GM18873 (cell line): Measurements from ENCODE around the gene ZBTB37.
A peak's percentile ranks its signal among the peaks of the same experiment; 100 is the strongest.
"Not testable (repeated sequence)": the region's sequence is repeated elsewhere in the genome, so short reads cannot be mapped to it uniquely, and the experiment has no call there.

ENCODE experiments used
- ATAC-seq: cut with Tn5 transposase; IDR thresholded peaks from one replicate; pipeline ENCODE4 v1.9.1; 2021; ENCODE audit warnings: mild to moderate bottlenecking, moderate library complexity, moderate number of reproducible peaks; ENCODE audit not compliant: unreplicated experiment, low FRiP score

ZBTB37 gene

GRCh38 chr1:173864179-173864867 is 3.9 kb upstream of the ZBTB37 start:
- no peak for ATAC-seq

GRCh38 chr1:173865468-173866164 is 2.6 kb upstream of the ZBTB37 start:
- ATAC-seq = no peak

DNA sequence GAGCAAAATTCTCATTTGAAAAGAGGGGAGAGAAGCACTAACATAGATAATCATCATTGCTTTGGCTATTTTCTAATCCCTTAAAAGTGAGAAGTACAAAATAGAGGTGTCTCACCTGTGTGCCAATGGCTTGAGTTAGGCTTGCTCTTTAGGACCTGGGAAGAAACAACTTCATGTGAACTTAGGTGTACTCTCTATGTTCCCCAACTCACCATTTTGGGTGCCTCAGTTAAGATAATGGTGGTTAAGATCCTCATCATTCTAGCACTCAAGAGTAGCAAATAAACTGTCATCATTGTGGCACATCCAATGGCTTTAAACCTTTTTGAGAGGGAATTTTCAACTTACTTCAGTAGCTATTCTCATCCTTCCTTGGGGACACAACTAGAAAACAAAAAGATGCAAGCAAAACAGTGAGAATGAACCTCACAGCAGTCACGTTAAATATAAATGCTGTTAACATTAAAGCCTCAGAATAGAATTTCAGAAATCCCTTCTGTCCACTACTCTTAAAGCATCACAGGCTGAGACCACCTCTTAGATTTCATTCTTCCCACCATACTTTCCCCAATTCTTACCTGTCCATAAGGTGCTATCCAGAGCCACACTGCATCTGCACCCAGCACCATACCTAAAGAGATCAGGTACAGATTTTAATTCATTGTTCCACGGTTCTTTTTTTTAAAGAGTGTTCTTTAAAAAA is 1.6 kb upstream of the ZBTB37 start:
- ATAC-seq = no peak

- ATAC-seq = no peak
These were observed 933 bp upstream of the ZBTB37 start for GRCh38 chr1:173867141-173867752.

DNA sequence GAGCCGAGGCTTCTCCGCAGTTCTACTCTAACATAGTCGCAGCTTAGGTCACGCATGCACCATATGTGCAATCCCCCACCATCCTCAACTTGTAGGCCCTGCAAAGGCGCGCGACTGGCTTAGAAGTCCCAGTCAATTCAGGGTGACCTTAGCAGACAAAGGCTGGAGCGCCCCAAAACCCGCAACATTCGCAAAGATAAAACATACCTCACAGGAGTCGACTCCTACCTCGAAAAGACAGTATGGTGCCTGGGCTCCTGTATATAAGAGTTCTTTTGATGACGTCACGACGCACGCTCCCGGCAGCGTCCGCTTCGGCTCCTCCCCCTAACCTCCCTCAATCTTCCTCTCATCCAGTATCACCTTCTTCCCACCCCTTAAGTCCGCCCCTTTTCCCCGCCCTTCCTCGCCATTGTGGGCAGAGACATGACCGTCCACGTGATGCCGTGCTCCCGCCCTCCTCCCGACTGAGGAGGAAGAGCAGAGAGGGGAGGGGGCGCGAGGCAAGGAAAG is 371 bp upstream of the ZBTB37 start, which contains the start of gene GAS5:
Gene GAS5 (minus strand): TSS at position 237 of the 513 bp plus-strand sequence.
- peak; percentile 72 for ATAC-seq

- no peak for ATAC-seq
These were observed 810 bp downstream of the ZBTB37 start for GRCh38 chr1:173869021-173869359.

DNA sequence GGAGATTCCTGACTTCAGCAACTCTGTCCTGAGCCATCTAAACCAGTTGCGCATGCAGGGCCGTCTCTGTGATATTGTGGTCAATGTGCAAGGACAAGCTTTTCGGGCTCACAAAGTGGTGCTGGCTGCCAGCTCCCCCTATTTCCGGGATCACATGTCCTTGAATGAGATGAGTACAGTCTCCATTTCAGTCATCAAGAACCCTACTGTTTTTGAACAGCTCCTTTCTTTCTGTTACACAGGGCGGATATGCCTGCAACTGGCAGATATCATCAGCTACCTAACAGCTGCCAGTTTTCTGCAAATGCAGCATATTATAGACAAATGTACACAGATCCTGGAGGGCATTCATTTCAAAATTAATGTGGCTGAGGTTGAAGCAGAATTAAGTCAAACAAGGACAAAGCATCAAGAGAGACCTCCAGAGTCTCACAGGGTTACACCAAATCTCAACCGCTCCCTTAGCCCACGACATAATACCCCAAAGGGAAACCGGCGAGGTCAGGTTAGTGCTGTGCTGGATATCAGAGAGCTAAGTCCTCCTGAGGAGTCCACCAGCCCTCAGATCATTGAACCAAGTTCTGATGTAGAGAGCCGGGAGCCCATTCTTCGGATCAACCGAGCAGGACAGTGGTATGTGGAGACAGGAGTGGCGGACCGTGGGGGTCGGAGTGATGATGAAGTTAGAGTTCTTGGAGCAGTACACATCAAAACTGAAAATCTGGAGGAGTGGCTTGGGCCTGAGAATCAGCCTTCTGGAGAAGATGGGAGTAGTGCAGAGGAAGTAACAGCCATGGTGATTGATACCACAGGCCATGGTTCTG is 2.3 kb downstream of the ZBTB37 start:
- no peak for ATAC-seq

DNA sequence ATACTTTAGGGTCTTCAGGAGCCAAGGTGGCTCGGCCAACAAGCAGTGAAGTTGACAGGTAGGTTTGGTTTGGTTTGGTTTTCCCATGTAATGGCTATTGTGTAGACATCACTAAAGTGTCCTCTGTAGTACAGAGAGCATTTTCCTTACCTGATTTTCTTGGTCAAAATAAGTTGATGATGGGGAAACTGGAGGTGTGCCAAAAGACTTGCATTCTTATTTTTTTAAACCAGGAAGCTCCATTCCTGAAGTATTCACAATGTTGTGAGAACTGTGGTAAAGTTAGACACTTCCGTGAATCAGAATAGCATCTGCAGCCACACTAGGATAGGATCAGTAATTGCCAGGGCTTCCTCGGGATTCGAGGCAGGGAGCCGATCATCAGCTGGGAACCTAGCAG is 2.9 kb downstream of the ZBTB37 start:
- ATAC-seq = no peak

DNA sequence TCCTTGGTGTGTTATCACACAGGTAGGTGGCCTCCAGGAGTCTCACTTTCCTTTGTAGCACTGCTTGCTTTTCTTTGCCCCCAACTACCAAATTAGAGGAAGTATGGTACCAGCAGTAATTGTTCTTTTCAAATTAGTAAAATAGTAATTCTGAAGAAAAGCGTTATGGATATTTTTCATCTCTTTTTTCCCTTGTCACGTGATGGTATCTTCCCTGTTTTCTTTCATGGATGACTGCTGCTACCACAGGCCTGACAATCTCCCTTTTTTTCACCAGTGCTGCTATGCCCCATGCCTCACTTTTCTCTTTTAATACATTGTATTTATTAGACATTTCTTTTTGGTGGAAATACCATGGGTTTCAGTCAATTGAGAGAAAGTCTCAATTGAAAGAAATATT is 3.3 kb downstream of the ZBTB37 start:
- no peak for ATAC-seq

- ATAC-seq = no peak
These were observed 8.6 kb downstream of the ZBTB37 start for GRCh38 chr1:173876732-173877131.

DNA sequence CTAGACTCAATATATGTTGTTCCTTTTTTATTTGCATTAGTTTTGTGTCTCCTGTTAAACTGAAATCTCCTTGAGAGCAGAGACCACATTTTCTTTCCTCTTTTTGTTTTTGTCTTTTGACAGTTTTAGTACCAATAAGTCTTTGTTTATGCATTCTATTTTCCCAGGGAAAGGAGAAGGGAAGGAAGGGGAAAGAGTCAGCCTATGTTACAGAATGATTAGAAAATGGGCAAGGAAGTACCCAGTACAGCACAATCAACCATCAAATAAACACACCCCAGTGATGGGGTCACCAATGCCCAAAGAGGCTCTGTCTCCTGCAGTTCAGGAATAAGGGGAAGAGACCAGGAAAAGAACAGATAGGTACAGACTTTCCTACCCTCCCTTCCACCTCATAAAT is 10.1 kb downstream of the ZBTB37 start:
- ATAC-seq = no peak

DNA sequence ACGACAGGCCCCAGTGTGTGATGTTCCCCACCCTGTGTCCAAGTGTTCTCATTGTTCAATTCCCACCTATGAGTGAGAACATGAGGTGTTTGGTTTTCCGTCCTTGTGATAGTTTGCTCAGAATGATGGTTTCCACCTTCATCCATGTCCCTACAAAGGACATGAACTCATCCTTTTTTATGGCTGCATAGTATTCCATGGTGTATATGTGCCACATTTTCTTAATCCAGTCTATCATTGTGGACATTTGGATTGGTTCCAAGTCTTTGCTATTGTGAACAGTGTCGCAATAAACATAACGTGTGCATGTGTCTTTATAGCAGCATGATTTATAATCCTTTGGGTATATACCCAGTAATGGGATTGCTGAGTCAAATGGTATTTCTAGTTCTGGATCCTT is 12.9 kb downstream of the ZBTB37 start:
- ATAC-seq = not testable (repeated sequence)

- no peak for ATAC-seq
These were observed 16.5 kb downstream of the ZBTB37 start for GRCh38 chr1:173884701-173885100.

GRCh38 chr1:173886746-173887611 is 18.8 kb downstream of the ZBTB37 start:
- ATAC-seq = no peak

- no peak for ATAC-seq
These were observed 19.4 kb downstream of the ZBTB37 start for GRCh38 chr1:173887627-173888026.

GRCh38 chr1:173888749-173889148 is 20.6 kb downstream of the ZBTB37 start:
- no peak for ATAC-seq

DNA sequence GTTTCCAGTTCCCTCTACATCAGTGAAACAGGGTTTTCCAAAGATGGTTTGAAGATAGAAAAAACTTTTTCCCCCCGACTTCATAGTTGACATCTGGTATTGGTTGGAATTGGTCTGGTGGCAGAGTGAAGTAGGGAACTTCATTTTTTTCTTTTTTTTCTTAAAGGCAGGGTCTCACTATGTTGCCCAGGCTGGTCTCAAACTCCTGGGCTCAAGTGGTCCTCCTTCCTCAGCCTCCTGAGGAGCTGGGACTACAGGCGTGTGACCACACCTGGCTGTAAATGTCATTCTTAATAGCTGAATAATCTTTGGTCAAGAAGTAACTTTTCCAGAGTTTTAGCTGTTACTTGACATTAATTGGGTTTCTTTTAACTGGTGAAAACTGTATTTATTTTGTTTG is 21.7 kb downstream of the ZBTB37 start:
- no peak for ATAC-seq

DNA sequence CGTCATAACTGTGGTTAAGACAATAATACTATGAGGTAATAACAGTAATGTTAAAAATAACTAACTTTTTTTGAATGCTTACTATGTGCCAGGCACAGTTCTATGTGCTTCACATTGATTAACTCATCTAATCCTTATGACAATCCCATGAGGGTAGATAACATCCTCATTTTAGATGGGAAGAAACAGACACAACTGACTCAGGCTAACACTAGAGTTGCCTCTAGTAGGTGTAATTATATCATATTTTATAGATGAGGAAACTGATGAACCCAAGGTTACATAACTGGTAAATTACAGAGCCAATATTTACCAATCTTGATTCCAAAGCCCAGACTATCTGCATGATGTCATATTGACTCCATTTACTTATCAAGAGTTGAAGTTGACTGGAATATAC is 25.4 kb downstream of the ZBTB37 start:
- ATAC-seq = no peak

DNA sequence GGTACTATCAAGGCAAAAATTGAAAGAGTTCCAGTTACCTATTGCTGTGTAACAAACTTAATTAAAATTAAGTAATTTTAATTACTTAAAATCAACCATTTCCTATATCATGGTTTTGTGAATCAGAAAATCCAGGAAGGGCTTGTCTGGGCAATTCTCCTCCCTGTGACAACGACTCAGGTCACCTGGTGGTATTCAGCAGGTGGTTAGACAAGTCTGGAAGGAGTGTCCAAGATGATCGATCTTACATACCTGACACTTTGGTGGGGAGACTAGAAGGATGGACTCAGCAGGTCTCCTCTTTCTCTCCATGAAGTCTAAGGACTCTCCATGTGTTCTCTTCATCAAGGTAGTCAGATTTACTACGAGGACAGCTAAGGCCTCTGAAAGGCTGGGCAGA is 26.0 kb downstream of the ZBTB37 start:
- ATAC-seq = no peak
